ENCODE measurements around the gene PAM16.
A peak's percentile ranks its signal among the peaks of the same experiment; 100 is the strongest.

PAM16 gene

DNA sequence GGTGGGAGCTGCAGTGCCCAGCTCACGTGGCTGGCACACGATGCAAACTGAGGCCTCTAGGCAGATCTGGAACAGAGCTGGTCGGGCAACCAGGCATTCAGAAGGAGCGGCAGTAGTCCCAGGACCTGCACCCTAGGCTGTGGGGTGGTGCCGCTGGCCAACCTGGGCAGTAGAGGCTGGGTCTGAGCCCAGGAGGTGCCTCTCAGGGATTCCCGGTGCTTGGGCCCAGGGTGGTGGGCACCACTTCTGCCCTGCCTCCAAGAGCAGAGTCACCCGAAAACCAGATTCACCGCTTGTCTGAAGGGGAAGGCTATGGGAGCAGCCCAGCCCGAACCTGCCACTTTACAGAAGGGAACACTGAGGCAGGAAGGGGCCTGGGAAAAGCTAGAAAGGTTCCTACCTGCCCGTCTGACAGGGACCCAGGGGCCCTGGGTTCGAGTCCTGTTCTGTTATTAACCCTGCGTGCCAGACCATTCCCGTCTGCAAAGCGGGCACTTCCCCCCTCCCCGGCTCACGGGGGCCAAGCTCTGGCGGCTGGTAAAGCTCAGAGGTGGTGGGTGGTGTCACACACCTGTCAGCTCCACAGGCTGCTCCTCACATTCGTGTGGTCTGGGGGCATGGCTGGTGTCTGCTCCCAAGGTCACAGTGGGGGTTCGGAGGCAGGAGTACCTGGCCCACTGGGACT lies 18.4 kb downstream of the PAM16 start:
- no peak for DNase-seq

DNA sequence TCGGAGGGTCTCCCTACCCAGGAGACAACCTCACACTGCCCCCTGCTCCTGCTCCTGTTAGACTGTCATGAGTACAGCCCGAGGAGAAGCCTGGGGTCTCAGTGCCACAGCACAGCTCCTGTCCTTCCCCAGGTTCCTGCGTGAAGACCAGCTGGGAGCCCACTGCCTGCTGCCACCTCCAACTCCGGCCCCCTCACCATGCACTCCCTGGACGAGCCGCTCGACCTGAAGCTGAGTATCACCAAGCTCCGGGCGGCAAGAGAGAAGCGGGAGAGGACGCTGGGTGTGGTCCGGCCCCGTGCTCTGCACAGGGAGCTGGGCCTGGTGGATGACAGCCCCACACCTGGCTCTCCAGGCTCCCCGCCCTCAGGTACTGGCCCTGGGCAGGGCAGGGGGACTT lies 19.0 kb downstream of the PAM16 start:
- DNase-seq = no peak

DNA sequence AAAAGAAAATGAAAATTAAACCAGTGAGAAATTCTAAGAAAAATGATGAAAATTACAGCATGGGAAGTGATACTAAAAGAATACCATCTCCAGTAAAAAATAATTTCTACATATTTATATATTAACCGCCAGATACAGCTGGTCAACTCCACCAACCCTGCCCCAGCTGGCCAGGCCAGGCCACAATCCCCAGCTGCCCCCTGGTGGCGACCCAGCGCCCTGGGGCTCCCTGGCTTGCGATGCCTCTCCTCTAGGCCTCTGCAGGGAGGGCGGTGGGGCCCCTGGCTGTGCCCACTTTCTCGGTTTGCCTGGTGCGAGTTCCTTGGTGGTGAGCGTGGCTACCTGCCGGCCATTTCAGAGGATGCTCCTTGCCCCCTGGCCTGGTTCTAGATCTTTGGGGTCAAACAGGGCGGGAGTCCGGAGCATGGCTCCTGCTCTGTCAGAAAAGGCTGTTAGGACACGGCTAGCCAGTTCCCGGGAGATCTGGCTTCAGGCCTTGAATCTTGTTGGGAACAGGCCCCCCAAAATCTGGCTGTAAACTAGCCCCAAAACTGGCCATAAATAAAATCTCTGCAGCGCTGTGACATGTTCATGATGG lies 20.7 kb downstream of the PAM16 start:
- DNase-seq = peak; percentile 57

DNA sequence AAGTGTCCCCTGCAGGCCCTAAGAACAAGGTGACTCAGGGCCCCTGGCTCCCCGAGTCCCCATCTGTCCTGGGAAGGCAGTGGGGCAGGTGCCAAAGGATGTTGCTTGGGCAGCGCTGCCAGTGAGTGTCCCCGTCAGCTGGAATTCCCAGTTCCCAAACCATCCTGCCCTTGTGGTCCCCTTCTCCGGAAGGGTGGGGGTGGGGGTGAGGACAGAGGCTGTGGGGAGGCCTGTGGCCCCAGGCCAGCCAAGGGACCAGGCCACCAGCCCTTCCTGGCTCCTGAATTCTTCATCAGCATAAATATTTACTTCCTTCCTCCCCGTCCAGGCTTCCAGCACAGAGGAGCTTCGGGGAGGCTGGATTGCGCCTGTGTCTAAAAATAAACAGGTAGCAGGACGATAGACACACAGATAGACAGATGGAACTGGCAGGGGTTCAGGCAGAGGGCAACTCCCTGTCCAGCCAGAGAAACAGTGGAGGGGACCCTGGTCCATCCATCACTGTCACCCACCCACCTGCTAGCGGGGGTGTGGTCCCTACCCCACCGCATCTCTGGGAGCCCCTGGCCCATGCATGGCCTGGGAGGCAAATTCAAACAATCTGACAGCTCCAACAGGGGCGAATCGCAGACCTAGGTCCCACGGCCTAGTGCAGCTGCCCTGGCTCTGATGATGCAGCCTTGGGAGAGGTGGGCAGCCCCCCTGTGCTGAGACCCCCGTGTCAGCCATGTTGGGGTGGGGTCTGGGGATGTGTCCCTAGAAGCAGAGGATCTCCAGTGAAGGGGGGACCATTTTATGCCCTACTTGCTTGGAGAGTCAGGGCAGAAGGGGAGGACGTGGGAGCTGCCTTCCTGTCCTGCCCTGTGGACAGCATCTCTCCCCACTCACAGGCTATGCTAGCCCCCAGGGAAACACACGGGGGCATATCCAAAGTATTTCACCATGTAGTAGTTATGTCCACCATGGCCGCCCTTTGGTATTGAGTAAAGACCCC lies 22.0 kb downstream of the PAM16 start:
- DNase-seq = no peak

DNA sequence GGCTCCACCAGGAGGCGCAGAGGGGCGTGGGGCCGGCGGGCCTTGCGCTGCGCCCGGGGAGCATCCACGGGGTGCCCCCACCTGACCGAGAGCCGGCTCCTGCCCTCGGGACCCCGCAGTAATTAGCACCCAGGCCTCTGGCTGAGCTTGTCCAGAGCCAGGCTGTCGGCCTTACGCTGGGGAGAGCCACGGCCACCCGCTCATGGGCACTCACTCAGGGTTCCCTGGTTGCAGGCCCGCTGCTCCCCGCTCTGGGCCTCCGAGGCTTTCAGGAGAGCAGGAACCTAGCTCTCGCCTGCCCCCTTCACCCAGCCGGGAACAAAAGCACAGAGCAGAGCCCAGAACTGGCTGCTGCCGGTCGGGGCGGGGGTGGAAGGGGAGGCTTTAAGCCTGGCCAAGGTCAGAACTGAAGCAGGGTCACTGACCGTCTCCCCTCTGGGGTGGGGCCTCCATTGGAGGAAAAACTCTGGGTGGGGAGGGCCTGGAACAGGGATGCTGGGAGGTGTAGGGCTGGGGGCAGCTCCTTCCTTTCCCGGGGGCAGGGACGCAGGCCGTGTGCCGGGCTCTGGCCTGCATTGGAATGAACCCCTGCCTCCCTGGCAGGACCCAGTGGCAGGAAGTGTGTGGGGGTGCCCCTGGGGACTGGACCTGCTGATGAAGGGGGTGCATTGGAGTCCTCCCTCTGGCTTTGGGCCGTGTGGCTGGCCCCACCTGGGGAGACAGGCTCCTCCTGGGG lies 22.9 kb downstream of the PAM16 start:
- peak; percentile 29 for DNase-seq

DNA sequence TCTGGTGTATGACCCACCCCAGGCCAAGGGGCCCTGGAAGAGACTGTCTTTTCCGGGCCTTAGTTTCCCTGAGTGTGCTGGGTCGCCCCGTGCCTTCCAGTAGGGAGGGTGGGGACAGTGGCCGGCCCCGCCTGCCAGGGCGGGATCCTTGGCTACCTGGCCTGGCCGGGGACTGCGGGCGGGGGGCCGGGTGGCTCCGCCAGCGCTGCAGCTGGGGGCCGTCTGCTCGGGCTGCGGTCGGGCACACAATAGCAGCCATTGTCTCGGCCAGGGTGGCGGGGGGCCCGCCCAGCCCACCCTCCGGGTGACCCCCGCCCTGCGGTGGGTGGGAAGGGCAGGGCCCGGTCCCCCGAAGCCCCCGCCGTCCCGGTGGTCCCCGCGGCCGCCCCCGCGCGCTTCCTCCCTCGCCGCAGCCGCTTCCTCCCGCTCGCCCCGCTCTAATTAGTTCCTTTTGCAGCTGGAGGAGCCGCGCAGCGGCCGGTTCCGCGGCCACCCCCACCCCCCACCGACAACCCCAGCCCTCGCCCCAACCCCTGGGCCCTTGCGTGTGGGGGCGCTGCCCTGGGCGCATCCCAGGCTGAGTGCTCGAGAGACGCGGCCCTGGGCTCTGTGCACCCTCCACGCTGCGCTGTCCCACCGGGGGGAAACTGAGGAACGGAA lies 23.6 kb downstream of the PAM16 start:
- no peak for DNase-seq

DNA sequence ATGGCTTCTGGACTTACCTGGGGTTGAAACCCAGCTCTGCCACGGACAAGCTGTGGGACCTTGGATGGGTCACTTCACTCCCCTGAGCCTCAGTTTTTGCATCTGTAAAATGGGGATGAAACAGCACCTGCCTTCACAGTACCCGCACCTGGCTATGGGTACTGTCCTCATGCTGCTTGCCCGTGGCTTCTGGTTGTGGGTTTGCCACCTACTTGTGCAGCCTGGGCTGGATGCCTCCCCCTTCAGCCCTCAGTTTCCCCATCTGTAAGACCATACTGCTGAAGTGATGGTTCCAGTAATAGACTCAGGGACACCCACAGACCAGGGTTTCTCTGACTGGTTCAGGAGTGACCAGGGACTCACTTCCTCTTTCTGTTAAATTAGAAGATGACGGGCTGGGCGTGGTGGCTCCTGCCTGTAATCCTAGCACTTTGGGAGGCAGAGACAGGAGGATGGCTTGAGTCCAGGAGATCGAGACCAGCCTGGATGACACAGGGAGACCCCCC lies 25.8 kb downstream of the PAM16 start:
- no peak for DNase-seq

DNA sequence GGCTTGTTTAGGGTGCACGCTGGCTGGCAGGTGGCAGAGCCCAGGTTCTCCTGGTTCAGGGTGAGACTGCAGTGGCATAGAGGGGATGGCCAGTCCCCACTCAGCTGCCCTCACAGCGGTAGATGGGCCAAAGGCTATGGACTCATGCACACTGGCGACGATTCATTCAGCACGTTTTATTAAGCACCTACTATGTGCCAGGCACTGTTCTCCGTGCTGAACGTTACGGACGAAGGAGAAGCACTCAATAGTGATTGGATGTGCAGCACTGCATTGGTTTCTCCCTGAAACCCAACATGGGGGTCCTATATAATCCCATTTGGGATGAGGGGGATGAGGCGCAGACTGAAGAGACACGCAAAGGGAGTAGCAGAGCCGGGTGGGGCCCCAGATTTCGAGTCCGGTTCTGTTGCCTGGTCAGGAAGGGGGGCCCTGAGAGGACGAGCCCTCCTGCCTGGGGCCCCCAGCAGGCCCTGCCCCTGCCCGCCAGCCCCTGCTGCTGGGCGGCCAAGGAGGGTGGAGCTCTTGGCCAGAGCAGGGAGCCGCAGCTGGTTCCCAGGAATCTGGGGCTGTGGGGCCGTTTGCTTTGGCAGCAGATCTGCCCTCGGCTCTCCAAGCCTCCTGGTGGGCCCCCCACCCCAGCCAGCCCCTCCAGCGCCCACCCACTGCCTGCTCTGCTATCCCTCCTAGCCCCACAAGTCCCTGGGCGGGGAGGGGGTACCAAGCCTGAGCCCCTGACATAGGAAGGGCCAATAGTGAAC lies 26.4 kb downstream of the PAM16 start:
- no peak for DNase-seq

DNA sequence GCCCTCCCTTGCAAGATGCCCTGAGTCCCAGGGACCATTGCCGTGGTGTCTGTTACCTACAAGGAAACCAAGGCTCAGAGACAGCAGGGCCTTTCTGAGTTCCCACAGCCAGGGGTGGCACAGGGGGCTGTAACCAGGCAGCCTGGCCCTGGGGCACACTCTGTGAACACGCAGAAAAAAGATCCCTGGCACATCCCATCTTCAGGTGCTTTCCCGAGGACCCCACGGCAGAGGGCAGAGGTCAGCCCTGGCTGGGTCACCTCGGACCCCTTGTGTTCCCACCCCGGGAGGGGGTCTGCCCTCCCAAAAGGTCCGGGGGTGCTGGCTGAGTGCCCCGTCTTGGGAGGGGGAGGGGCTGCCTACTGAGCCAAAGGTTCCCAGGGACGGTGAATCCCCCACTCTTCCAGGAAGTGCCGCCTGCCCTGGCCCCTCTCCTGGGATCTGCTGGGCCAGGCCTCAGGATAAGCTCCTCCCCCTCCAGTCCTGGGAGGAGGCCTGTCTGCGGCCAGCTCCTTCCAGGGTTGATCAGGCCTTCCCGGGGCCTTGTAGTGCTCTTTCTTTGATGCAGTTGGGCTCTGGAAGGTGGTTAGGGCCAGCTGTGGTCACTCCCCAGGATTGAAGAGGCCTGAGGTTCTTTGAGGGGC lies 27.2 kb downstream of the PAM16 start:
- DNase-seq = no peak

DNA sequence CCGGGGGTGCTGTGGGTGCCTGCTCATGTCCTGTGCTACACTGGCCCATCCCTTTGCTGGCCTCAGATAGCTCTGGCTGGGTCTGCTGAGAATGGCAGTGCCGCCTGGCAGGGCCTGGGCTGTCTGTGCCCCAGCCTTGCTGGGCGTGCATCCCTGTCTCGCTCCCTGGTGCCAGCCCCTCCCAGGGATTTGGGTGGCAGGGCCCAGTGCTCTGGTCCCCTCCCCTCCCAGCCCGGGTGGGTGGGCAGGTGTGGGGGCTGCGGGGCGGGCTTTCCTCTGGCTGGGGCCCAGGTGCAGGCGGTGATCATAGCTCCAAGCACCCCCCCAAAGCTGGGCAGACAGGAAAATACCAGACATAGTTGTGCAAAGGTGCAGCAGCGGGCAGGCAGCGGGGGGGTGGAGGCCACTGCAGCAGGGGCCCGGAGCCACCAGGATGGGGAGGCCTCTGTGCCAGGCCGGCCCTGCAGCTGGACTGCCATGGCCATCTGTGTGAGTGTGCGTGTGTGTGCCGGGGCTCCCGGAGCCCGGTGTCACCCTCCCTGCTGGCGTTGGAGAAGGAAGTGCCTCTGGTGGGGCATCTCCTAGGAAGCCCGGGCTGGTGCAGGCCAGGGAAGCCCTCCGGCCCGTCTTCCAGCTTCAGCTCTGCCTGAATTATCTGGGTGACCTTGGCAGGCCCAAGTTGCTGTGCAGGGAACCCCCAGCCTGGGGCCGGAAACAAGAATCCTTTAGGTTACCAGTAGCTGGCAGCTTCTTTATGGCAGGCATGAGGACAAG lies 27.9 kb downstream of the PAM16 start:
- DNase-seq = no peak

DNA sequence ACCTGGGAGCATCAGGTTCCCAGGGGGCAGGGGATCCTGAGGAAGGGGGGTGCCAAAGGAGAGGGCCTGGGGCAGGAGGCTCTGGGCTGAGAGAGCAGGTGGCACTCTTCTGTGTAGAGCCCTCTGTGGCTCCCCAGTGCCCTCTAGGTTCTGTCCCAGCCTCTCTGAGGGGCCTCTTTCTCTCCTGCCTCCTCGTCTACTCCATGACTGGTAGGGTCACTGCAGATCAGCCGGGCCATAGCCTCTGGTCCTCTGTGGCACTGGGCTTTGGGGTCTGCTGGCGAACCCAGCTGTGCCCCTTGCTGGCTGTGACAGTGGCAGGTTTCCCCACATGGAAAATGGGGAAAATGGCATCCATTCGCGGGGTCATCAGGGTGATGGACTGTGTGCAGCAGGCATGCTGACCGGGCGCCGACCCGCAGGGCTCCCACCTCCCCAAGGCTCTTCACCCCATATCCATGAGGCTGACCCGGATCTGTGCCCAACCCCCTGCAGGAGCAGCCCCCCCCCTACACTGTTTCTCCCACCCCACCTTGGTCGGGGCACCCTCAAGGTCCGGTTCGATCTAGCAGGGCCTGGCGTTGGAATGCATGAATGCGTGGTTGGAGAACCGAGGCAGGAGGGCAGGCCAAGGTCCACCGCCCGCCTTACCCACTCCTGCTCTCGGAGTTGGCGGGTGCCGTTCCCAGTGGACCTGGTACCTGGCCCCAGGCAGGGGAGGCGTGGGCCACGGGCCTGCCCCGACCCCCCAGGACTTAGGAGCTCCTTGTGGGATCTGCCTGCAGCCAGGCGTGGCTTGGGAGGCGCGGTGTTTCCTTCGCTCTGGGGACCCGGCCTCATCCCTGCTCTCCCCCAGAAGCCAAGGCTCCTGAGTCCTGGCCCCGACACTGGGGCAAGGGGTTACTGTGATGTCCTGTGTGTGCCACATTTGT lies 28.7 kb downstream of the PAM16 start:
- no peak for DNase-seq

DNA sequence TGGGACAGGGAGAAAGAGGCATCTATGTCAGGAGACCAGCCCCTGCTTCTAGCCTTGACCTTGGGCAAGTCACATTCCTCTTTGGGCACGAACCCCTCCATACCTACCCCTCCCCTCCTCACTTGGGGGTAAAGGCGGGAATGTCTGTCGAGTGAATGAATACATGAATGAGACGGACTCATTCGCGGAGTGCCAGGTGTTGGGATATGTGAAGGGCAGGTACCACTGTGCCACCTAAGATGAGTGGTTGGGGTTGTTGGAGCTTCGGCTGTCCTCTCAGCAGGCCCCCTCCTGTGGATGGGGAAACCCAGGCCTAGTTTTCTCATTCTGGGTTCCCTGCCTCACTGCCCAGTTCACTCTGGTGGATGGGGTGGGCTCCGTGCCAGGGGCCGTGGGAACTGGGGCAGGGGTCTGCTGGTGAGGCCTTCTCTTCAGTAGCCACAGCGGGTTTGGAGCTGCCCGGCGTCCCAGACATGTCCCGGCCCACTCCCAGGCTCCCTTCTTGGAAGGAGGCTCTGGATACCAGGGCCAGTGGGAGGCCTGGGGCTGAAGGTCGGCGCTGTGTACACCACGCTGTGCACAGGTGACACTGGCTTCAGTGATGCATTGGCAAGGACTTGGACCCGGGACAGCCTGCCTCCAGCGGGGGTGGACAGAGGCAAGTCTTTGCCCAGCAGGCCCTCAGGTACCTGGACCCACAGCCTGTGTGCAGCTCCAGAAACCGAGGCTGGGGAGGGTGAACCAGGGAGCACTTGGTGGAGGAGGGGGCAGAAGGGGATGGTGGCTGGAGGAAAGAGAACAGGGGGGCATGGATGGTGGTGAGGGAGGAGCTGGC lies 29.6 kb downstream of the PAM16 start:
- no peak for DNase-seq

DNA sequence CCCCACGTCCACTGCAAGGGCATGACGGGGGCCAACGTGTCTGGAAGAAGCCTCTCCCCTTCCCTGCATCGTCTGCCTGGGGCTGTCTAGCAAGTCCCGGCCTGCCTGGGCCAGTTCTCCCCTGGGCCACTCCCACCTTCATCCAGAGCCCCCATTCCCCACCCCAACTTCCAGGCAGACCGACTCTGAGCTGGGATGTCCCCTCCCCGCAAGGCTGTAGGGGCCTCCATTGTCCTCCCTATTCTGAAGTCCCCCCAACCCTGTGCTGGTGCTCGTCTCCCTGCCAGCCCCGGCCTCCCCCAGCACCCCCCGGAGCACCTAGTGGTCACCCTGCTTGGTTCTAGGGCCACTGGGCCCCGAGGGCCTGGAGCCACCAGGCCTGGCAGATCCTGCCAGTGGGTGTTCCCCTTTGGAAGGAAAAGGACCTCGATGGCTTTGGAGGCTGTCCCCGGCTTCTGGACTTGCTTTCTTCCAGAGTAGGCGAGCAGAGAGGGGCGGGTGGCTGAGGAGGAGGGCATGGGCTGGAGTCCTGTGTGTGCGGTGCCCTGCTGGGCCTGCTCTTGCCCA lies 30.5 kb downstream of the PAM16 start:
- DNase-seq = no peak

DNA sequence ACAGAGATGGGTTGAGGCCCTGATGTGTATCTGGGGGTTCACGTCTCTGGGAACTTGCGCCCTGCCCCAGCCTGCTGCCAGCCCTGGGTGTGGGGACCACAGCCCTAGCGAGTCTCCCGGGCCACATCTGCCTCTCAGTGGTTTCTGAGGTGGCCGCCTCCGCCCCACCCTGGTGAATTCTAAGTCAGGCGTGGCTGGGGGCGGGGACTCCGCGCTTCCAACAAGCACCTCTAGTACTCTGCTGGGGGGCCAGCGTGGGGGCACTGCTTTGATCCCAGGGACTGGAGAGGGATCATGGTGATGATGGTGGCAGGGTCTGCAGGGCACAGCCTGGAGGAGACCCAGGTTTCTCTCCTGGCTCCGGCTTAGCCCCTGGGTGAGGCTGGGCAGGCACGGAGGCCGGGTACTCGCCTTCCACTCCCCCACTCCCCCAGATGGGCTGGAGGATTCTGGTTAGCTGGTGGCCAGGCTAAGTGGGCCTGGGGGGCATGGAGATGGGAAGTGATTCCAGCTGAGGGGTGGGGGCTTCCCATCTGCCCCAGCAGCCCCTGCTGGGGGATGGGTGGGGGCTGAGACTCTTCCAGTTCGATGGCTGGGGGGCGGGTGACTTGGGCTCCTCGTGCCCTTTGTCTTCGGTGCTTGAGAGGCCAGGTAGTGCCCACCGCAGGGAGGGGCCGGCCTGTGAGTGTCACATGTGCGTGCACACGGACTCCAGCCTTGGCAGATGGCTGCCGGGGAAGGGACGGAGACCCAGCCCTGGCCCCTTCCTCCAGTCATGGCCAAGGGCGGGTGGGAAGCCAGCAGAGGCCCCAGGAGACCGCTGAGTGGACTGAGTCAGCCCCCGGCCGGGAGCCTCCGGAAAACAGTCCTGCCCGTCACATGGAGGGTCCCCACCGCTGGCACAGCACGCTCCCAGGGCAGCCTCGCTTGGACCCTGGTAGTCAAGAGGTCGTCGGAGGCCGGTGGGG lies 31.4 kb downstream of the PAM16 start:
- no peak for DNase-seq

DNA sequence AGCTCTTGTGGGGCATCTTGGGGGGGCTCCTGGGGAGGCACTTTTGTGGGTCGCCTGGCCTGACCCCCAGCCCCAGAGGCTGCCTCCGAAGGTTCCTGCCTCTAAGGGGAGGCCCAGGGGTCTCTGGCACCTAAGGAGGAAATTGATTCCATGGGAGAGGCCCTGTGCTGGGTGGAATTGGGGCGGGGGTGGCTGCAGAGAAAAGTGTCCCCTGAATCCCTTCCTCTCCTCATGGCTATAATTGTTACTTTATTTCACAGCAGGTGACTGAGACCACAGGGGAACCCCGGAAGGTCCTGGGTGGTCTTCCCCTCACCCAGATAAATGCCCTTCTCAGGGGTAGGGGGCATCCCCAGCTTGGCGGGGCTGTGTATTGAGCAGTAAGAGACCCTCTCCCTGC lies 32.2 kb downstream of the PAM16 start:
- DNase-seq = no peak

DNA sequence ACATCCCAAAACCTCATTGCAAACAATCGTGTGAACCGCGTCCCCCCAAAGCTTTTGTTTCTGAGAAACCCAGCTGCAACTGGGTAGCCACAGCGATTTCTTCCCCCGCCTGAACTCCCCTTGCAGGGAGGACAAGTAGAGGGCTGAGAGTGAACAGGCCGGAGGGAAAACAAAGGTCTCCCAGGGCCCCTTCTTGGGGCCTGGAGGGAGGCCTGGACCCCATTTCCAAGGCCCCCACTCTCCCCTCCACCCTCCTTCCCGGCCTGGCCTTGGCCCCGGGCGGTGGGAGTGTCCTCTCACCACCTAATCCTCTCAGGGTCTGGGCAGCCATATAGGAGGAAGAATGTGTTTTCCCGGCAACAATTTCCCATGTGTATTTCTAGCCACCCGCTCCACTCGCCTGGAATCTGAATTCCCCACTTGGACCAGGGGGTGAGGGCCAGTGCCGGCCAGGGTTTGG lies 32.6 kb downstream of the PAM16 start:
- no peak for DNase-seq
